D721Med (cell line): ENCODE data around the gene KRT7.

Source experiments
- DNase-seq: peaks from one replicate; pipeline ENCODE4 v3.0.0; 2011; ENCODE audit warnings: low spot score; ENCODE audit not compliant: insufficient read length
- FAIRE-seq: peaks from 2 replicates; lab custom pipeline; 2011; peaks lifted over from hg19 to GRCh38; lab: Jason Lieb, UNC
- TF ChIP-seq, protein P1 (sequence below): IDR thresholded peaks from 2 replicates; pipeline ENCODE4 v1.5.1; 2012; ENCODE audit warnings: mild to moderate bottlenecking, control low read depth; ENCODE audit not compliant: insufficient read depth; ENCODE audit errors: missing control alignments

KRT7 gene

DNA sequence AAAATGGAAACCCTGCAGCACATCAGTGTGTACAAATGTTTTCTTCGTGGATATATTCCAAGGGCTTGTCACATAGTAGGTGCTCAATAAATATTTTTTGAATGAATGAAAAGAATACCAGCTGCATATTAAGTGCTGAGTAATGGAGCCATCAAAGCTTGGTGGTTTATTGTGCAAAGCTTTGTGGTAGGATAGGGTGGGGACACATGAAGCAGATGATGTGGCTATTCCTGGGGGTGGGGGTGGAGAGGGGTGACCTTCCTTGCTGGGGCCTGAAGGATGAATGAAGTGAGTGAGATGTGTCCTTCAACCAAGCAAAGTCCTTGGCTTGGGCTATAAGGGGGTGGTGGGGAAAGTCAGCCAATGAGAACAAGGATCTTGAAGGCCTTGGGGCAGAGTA lies 62.6 kb downstream of the KRT7 start:
- TF ChIP-seq, protein P1, sequence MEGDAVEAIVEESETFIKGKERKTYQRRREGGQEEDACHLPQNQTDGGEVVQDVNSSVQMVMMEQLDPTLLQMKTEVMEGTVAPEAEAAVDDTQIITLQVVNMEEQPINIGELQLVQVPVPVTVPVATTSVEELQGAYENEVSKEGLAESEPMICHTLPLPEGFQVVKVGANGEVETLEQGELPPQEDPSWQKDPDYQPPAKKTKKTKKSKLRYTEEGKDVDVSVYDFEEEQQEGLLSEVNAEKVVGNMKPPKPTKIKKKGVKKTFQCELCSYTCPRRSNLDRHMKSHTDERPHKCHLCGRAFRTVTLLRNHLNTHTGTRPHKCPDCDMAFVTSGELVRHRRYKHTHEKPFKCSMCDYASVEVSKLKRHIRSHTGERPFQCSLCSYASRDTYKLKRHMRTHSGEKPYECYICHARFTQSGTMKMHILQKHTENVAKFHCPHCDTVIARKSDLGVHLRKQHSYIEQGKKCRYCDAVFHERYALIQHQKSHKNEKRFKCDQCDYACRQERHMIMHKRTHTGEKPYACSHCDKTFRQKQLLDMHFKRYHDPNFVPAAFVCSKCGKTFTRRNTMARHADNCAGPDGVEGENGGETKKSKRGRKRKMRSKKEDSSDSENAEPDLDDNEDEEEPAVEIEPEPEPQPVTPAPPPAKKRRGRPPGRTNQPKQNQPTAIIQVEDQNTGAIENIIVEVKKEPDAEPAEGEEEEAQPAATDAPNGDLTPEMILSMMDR: no peak
- no peak for DNase-seq
- FAIRE-seq: no peak

DNA sequence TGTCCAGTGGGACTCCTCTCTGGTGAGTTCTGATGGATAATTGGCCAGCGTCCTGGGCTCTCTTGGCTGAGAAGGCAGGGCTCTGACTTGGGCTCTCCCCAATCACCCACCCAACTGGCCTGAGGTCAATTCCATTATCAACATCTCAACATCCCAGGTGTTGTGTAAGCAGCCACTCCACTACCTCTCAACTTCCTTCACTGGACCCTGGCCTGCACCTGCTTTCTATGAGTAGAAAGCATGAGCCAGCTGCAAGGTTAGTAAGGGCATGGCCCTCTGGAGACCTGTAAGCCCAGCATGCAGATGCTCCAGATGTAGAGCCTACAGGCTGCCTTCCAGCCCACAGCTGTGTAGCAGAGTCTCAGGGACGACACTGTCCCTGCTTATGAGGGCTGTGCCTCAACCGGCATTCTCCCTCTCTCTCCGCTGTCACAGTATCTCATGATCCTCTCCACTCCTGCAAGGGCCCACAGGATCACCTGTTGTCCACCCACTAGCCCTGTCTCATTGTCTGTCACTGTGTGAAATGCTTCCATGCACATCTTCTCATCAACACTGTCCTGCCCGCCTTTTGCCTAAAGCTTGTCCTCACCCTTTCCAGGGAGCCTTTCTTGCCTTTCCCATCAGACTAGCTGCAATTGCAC lies 63.7 kb downstream of the KRT7 start:
- TF ChIP-seq, protein P1: no peak
- no peak for FAIRE-seq
- DNase-seq: no peak
